Measurements from ENCODE around the gene ATG10.
"Not testable (repeated sequence)": the region's sequence is repeated elsewhere in the genome, so short reads cannot be mapped to it uniquely, and the experiment has no call there.

- not testable (repeated sequence) for TF ChIP-seq CTCF, EP300 (IDR thresholded peaks at IDR 0.05)
These were observed 168.0 kb downstream of the ATG10 start for GRCh38 chr5:82139837-82140236.

All from gastroesophageal sphincter (tissue), 3 donors.